ENCODE data around the gene DAD1. TPM values are rescaled to one million over a fixed set of nuclear protein-coding genes. Genes with fewer than 3 reads are reported as not detected.
"Not testable (repeated sequence)": the region's sequence is repeated elsewhere in the genome, so short reads cannot be mapped to it uniquely, and the experiment has no call there.

The DAD1 gene
- total and polyA plus RNA-seq, 9 donors = 117 to 310 (median 143) TPM

DNA sequence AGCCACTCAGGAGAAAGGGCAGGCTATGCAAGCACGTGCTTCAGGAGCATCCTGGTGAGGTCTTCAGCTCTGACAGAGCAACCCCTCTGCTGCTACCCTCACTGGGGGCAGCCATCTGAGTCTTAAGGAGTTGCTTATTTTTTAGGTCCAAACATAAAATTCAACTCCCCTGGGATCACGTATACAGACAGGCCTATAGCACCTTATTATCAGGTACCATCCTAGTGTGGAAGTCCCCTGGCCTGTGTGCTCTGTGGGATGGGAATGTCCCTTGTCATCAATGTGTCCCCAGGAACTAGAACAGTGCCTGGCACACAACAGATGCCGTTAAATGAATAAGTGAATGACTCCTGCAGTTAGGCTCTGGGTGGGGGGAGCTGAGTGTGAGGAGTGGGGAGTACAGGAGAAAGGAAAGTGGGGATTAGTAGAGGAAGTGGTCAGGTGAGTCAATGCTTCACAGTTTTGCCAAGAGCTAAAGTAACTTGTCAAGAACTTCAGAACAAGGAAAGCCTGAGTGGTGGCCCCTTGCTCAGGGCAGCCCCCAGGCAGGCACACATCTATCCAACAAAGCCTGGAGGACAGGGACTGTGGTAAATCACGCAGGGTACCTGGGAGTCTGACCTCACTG lies 33.5 kb downstream of the DAD1 start:
- intact Hi-C loops (cut with DNase I) = loop anchor here in 1 of 4 donors (10.0 kb wide), 1 partner anchor 99 kb away; no protein-coding TSS in a partner anchor
- H3K9me3 ChIP-seq = no peaks in the 10 kb centered on the region
- TF ChIP-seq, protein P1, sequence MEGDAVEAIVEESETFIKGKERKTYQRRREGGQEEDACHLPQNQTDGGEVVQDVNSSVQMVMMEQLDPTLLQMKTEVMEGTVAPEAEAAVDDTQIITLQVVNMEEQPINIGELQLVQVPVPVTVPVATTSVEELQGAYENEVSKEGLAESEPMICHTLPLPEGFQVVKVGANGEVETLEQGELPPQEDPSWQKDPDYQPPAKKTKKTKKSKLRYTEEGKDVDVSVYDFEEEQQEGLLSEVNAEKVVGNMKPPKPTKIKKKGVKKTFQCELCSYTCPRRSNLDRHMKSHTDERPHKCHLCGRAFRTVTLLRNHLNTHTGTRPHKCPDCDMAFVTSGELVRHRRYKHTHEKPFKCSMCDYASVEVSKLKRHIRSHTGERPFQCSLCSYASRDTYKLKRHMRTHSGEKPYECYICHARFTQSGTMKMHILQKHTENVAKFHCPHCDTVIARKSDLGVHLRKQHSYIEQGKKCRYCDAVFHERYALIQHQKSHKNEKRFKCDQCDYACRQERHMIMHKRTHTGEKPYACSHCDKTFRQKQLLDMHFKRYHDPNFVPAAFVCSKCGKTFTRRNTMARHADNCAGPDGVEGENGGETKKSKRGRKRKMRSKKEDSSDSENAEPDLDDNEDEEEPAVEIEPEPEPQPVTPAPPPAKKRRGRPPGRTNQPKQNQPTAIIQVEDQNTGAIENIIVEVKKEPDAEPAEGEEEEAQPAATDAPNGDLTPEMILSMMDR (IDR thresholded peaks at IDR 0.05) = no peak
- TF ChIP-seq POLR2A (IDR thresholded peaks at IDR 0.05) = no peak
- no peak for TF ChIP-seq EP300 (IDR thresholded peaks at IDR 0.05)
- WGBS, 3 donors = 91 to 96% (median 94%) methylated on average over 4 of the region's 4 CpGs
- H3K4me1 ChIP-seq (ENCODE audit: insufficient read depth) = no peaks in the 10 kb centered on the region
- no peak overlapping the region for H3K4me3 ChIP-seq
- no peak for DNase-seq
- no peak overlapping the region for H3K27ac ChIP-seq
- no peaks in the 10 kb centered on the region for H3K27me3 ChIP-seq
- H3K36me3 ChIP-seq = no peaks in the 10 kb centered on the region

DNA sequence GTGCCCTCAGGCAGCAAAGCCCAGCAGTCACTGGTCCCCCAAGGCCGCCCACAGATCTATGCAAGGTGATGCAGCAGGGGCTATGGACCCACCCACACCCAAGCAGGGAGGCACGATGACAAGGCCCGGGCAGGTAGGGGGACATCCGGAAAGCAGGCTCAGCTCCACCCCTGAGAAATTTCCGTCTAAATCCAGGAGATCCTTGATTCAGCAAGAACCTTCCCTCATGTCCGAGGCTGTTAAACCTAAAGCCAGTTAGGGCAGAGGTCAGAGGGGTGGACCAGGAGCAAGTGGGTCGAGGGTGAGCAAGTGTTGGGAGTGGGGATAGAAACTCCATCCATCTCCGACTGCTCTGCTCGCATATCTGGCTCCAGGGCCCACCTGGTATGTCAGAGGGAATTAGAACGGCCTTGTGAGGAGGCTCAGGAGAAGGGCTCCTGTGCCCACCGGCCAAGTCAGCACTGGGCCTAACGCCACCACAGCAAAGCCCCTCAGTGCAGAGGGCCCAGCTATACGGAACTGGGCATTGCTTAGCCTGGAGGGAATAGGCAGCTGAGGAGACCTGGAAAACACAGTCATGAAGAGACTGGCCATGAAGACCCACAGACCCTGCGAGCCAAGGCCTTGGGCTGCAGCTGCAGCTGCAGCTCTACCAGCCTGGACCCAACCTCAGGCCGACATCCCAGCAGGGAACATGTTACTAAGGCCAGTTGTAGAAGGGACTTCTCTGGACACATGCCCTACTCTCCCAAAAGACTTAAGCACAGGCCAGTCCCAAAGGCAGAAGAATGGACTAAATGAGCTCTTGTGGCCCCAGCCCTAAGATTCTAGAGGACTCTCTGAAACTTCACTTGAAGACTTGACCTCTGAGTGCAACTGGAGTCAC lies 34.3 kb downstream of the DAD1 start:
- intact Hi-C loops (cut with DNase I) = loop anchor here in 2 of 4 donors (5.0 to 10.0 kb wide), 2 partner anchors 100 to 162 kb away; no protein-coding TSS in a partner anchor
- no peaks in the 10 kb centered on the region for H3K9me3 ChIP-seq
- H3K4me3 ChIP-seq = no peak overlapping the region
- WGBS, 3 donors = 91 to 94% (median 92%) methylated on average over 15 of the region's 15 CpGs
- DNase-seq = no peak
- TF ChIP-seq, protein P1 (IDR thresholded peaks at IDR 0.05) = no peak
- no peak for TF ChIP-seq EP300 (IDR thresholded peaks at IDR 0.05)
- TF ChIP-seq POLR2A (IDR thresholded peaks at IDR 0.05) = no peak
- no peak overlapping the region for H3K27ac ChIP-seq
- H3K36me3 ChIP-seq = no peaks in the 10 kb centered on the region
- H3K27me3 ChIP-seq = no peaks in the 10 kb centered on the region
- no peaks in the 10 kb centered on the region for H3K4me1 ChIP-seq (ENCODE audit: insufficient read depth)

DNA sequence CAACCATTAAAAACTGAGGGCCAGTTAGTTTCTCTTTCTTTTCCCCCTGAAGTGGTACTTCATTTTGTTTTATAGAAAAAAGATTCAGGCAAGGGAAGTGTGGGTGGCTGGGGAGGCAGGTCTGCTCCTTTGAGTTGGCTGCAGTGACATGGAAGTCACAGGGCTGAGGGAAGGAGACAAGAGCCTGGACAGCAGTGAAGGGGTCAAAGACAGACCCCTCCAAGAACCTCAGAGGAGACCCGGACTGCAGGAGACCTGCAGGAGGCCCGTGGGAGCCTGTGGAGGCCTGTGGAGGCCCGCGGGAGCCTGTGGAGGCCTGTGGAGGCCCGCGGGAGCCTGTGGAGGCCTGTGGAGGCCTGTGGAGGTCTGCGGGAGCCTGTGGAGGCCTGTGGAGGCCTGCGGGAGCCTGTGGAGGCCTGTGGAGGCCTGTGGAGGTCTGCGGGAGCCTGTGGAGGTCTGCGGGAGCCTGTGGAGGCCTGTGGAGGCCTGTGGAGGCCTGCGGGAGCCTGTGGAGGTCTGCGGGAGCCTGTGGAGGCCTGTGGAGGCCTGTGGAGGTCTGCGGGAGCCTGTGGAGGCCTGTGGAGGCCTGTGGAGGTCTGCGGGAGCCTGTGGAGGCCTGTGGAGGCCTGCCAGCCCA lies 35.0 kb downstream of the DAD1 start:
- H3K4me3 ChIP-seq; H3K4me1 ChIP-seq (ENCODE audit: insufficient read depth); DNase-seq; H3K36me3 ChIP-seq; H3K27me3 ChIP-seq; H3K27ac ChIP-seq; H3K9me3 ChIP-seq: not testable (repeated sequence)
- WGBS, 3 donors = 78 to 89% (median 82%) methylated on average over 8 to 14 of the region's 14 CpGs
- intact Hi-C loops (cut with DNase I) = loop anchor here in 2 of 4 donors (5.0 to 10.0 kb wide), 2 partner anchors 101 to 162 kb away; no protein-coding TSS in a partner anchor

DNA sequence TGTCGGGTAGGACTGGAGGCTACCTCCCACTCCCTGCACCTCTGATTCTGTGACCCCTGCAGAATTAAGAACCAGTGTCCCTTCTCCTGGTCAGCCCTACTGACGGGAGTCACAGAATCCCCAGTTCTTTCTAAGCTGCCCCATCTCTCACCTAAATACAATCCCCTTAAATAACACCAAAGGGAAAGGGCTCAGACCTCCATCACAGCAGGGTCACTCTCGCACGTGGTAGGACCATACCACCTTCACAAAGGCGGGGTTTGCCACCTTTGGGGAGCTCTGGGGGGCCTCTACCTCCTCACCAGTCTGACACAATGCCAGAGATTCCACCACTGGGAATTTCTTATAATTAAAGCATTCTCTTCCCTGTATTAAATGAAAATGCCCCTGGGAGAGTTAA lies 35.6 kb downstream of the DAD1 start:
- Histone ChIP-seq H3K4me1 (ENCODE audit: insufficient read depth) (no peaks in the 10 kb centered on the region), H3K4me3 (no peak overlapping the region), H3K36me3 (no peaks in the 10 kb centered on the region), H3K27me3 (no peaks in the 10 kb centered on the region), H3K9me3 (no peaks in the 10 kb centered on the region), H3K27ac (no peak overlapping the region)
- WGBS, 3 donors = 89 to 95% (median 91%) methylated on average over 5 of the region's 5 CpGs
- DNase-seq = no peak
- TF ChIP-seq POLR2A (IDR thresholded peaks at IDR 0.05) (no peak), EP300 (IDR thresholded peaks at IDR 0.05) (no peak)
- TF ChIP-seq, protein P1 (IDR thresholded peaks at IDR 0.05) = no peak
- intact Hi-C loops (cut with DNase I) = loop anchor here in 2 of 4 donors (5.0 to 10.0 kb wide), 2 partner anchors 101 to 161 kb away; no protein-coding TSS in a partner anchor
